Measurements from ENCODE around the gene CSF1R.

Gene CSF1R

GRCh38 chr5:150058480-150059126, 27.8 kb downstream of the CSF1R start:
- H3K4me3 ChIP-seq (ENCODE audit: low read length): no peak overlapping the region
- TF ChIP-seq CTCF (conservative IDR thresholded peaks at IDR 0.05; ENCODE audit: low read length): no peak
- DNase-seq (ENCODE audit: low read depth): peak; percentile 90

GRCh38 chr5:150057996-150058395, 28.4 kb downstream of the CSF1R start:
- TF ChIP-seq CTCF (conservative IDR thresholded peaks at IDR 0.05; ENCODE audit: low read length): no peak
- no peak overlapping the region for H3K4me3 ChIP-seq (ENCODE audit: low read length)
- DNase-seq (ENCODE audit: low read depth): peak; percentile 33

- no peak for DNase-seq (ENCODE audit: low read depth)
- no peak overlapping the region for H3K4me3 ChIP-seq (ENCODE audit: low read length)
- no peak for TF ChIP-seq CTCF (conservative IDR thresholded peaks at IDR 0.05; ENCODE audit: low read length)
Measured at GRCh38 chr5:150057511-150057910, 28.8 kb downstream of the CSF1R start.

- no peak for TF ChIP-seq CTCF (conservative IDR thresholded peaks at IDR 0.05; ENCODE audit: low read length)
- DNase-seq (ENCODE audit: low read depth): no peak
- no peak overlapping the region for H3K4me3 ChIP-seq (ENCODE audit: low read length)
Measured at GRCh38 chr5:150057052-150057451, 29.3 kb downstream of the CSF1R start.

GRCh38 chr5:150056075-150056443, 30.3 kb downstream of the CSF1R start:
- DNase-seq (ENCODE audit: low read depth): no peak
- no peak for TF ChIP-seq CTCF (conservative IDR thresholded peaks at IDR 0.05; ENCODE audit: low read length)
- H3K4me3 ChIP-seq (ENCODE audit: low read length): no peak overlapping the region

- H3K4me3 ChIP-seq (ENCODE audit: low read length): no peak overlapping the region
- TF ChIP-seq CTCF (conservative IDR thresholded peaks at IDR 0.05; ENCODE audit: low read length): no peak
Measured at GRCh38 chr5:150055326-150056074, 30.9 kb downstream of the CSF1R start.

GRCh38 chr5:150054569-150054968, 31.8 kb downstream of the CSF1R start:
- DNase-seq (ENCODE audit: low read depth): no peak
- TF ChIP-seq CTCF (conservative IDR thresholded peaks at IDR 0.05; ENCODE audit: low read length): no peak
- H3K4me3 ChIP-seq (ENCODE audit: low read length): no peak overlapping the region

More at GRCh38 chr5:150055326-150056074, 30.9 kb downstream of the CSF1R start:
- no peak for DNase-seq (ENCODE audit: low read depth)
